Activated CD4-positive, CD25-positive, alpha-beta regulatory T cell treated with anti-CD3 and anti-CD28 coated beads, Interleukin-2, amount 50 U/mL, for 72 hours (primary cell): ENCODE data around the gene ACAD10.
"Not testable (repeated sequence)": the region's sequence is repeated elsewhere in the genome, so short reads cannot be mapped to it uniquely, and the experiment has no call there.

Experiments used
- DNase-seq: peaks from one replicate; pipeline ENCODE4 v3.0.0; 2021

ACAD10 gene

DNA sequence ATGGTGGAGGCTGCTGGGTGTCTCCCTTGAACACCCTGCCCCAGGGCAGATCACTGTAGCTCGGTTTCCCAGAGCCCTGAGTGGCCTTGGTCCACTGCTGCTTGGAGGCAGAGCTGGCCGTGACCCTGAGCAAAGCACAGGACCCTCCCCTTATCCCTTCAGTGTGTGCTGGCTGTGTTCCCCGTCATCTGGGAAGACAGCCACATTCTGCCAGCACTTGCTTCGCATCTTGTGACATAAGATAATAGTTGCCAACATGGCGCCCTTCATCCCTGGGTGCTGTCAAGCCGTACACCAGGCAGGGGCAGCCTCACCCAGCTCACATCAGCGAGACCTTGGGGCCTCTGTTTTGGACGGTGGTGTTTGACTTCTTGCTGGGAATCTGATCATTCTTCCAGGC is 68.8 kb downstream of the ACAD10 start:
- DNase-seq: no peak

DNA sequence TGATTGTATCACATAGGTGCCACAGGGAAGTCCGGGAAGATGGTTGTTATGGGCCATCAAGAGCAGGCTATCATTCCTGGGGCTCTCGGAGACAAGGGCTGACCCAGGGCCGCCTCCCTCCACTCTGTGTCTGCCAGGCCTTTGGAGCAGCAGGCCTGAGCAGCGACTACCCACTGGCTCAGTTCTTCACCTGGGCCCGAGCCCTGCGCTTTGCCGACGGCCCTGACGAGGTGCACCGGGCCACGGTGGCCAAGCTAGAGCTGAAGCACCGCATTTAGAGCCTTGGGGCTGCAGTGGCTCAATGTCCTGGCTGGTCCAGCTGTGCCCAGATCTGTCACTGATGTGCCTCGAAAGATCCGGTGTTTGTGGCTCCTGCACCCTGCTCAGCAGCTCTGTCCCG is 70.3 kb downstream of the ACAD10 start:
- no peak for DNase-seq

DNA sequence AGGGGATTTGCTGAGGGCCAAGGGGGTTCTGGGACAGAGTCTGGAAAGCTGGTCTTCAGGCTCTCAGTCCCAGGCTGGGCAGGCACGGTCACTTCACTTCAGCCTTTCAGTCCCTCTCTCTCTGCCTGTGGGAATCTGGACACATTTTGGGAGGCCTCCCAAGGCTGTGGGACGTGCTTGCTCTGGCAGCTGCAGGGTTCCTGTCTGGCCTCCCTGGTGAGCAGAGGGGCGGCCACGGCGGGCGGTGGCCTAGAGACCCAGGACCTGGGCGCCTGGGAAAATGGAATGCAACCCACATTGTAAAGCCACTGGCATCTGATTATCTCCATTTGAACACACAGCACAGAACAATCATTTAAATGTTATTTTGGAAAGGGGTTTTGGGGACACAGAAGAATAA is 70.8 kb downstream of the ACAD10 start:
- no peak for DNase-seq

DNA sequence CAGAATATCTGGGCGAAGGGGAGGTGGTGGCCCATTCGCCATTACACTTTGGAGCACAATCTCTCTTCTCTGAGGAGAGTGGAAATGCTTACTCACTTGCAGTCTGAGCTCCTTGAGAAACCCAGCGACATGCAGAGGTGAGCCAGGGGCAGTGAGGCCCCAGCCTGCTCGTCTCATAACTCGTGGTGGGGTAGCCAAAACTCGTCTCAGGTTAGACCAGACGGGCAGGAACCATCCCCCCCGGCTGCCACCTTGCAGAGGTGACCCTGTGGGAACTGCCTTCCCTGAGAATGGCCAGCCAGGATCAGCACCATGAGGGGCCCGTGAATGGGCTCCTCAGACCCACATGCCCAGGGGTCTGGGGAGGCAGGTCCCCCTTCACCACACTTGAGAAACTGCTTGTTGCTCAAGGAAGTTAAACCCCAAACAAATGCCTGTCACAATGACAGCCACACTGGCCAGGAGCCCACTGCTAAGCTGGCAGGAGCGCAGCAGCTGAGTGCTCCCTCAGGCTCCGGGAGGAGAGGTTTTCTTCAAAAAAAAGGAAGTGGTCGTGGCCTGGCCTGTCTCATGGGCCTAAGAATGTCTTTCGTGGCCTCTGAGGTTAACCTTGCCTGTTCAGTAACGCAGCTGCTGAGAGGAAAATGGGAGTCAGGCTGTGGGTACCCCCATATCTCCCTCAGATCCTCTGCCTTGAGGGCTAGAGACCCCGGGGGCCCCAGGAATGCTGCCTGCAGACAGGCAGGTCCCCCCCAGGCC is 71.7 kb downstream of the ACAD10 start:
- DNase-seq: no peak

DNA sequence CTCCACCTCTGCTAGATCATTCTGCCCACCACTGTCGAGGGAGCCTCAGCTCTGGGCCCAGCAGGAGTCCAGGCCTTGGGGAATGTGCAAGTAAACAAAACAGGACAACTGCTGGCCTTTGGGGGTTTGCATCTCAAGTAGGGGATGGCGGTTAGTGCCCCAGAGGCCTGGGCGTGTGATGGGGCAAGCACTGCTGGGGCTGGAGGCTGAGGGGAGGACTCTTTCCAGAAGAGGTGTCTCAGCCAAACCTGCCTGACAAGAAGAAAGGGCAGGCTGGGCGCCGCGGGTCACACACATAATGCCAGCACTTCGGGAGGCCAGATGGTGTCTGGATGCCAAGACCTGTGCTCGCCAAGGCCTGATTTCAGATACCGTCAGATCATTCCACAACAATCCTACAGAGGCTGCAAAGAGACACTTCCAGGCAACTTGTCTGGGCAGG is 72.3 kb downstream of the ACAD10 start:
- no peak for DNase-seq

DNA sequence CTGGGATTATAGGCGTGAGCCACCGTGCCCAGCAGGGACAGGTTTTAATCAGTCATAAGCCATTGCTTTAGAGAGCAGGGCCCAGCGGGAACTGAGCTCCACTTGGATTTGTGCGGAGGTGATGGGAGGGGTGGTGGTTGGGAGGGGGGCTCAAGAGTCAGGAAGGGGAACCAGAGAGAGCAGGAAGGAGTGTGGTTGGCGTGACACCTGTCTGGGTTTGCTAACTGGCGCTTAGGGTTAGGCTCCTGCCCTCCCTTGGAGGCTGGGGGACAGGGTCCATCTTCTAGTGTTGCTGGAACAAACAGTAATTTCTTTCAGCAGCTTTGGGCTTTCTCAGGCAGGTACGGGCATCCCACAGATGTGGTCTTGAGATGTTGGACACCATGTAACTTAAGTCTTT is 73.4 kb downstream of the ACAD10 start:
- no peak for DNase-seq

DNA sequence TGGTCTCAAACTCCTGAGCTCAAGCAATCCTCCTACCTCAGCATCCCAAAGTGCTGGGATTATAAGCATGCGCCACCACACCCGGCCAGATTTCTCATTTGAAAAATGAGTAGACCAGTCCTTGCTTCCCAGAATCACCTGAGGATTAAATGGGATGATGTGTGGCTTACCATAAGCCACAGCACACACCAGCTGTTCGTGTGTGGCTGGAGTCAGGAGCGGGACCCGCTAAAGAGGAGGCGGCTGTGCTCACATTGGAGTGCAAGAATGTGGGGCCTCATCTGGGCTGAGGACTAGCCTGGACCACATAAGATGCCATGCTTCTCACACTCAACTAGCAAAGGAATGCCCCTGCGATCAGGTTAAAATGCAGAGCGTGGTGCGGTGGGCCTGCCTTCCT is 74.1 kb downstream of the ACAD10 start:
- DNase-seq: no peak

DNA sequence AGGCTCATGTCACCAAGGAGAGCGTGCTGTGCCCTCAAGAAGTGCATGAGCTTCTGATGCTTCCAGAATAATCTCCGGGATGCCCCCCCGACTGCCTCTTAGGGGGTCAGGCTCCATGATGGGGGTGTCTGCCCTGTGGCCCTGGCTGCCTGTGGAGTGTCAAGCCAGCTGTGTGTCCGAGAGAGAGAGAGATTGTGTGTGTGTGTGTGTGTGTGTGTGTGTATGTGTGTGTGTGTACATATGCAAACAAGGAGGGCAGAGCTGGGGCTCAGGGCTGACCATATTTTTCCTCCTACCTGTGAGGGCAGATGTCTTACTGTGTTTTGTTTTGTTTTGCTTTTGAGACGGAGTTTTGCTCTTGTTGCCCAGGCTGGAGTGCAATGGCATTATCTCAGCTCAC is 75.2 kb downstream of the ACAD10 start:
- DNase-seq: no peak

DNA sequence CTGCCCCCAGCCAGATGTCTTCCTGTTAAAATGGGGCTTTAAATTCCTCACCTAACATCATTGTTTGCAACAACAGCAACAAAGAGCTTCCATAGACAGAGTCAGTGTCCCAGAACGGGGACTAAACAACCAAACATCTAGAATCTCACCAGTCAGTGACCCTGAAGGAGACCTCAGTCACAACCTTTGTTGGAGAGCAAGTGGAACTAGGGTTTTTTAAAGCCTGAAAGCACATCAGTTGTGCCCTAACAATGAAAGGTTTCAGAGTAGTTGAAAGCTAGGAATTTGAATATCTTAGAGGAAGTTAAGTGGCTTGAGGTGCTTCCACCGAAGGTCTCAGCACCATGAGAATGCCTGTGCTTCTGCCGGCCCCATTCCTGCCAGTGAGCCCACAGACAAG is 75.9 kb downstream of the ACAD10 start:
- no peak for DNase-seq

DNA sequence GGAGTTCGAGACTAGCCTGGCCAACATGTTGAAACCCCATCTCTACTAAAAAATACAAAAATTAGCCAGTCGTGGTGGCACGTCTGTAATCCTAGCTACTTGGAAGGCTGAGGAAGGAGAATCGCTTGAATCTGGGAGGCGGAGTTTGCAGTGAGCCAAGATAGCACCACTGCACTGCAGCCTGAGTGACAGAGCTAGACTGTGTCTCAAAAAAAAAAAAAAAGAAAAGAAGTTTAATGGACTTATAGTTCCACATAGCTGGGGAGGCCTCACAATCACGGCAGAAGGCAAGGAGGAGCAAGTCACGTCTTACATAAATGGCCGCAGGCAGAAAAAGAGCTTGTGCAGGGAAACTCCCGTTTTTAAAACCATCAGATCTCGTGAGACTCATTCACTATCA is 77.7 kb downstream of the ACAD10 start:
- not testable (repeated sequence) for DNase-seq

DNA sequence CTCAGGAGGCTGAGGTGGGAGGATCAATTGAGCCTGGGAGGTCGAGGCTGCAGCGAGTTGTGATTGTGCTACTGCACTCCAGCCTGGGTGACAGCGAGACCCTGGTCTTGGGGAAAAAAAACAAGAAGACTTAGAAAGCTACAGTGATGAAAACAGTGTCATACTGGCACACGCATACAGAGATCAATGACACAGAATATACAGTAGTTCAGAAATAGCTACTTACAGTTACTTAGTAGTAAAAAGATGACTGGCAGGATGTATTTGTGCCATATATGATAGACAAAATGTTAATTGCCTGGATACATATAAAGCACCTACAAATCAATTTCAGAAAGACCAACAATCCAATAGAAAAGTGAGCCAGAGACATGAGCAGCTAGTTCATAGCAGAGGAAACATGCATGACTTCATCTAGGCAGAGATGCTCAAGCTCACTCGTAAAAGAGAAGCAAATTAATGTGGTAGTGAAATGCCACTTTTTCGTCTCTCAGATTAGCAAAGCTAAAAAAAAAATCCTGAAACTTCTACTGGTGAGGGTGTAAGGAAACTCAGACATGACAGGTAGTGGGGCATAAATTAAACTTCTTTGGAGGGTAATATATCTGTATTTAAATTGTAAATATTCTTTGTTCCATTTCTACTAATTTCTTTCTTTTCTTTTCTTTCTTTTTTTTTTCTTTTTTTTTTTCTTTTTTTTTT is 78.4 kb downstream of the ACAD10 start:
- no peak for DNase-seq

DNA sequence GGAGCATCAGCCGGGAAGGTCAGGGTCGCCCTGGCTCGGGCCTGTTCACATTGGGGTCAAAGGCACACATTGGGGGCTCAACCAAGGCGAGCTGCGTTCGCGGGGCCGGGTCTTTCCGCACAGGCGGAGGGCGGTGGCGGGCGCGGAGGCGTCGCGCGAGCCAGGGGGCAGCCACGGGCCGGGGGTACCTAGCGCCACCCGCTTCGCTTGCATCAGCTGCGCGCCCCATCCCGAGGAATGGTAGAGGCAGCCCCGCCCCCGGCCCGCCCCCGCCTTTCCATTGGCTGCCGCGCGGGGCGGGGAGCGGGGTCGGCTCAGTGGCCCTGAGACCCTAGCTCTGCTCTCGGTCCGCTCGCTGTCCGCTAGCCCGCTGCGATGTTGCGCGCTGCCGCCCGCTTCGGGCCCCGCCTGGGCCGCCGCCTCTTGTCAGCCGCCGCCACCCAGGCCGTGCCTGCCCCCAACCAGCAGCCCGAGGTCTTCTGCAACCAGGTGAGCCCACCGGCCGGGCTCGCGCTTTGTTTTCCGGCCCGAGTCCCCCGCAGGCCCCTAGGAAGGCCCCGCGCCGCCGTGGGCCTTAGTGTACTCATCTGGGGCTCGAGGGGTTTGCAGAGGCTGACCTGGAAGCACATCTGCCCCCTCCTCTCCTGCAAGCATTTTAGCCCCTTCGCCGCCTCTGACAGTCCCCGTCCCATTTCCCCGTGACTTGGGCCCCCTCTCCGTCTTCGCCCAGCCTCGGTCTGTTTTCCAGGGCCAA is 80.9 kb downstream of the ACAD10 start, which contains the start of gene ALDH2:
Gene ALDH2 (plus strand): TSS at position 326 of the 754 bp plus-strand sequence. CDS start 50 bp downstream, at position 376.
- no peak for DNase-seq

DNA sequence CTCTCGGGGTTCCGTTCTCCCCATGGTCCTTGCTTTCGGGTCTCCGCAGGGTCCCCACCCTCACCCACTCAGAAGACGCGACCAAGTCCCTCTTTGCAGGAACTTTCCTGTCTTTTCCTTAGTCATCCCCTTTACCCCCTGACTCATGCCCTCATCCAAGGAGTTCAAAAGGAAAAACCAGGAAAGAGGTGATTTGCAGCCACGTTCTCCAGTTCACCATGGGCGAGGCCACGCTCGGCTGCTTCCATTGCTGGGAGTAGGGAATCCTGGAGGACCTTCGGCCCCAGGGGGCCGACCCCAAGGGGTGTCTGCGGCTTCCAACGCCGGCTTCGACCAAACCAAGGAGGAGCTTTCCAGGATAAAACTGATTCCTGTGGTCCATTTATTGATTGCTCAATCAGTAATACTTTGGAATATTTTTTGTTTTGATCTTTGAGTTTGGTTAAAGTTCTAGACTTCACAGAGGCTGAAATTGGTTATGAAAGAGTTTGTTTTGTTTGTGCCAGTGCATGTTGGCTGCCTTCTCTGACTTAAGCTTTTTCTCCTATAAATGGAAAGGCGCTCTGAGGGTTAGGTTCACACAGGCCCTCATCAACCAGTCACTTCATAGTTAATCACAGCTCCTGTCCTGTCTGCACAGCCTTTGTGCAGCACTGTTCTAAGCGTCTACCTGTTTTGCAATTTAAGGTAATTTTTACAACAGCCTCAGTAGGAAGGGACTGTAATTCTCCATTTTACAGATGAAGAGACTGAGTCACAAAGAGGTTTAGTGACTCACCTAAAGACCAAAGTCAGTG is 81.7 kb downstream of the ACAD10 start:
- no peak for DNase-seq

DNA sequence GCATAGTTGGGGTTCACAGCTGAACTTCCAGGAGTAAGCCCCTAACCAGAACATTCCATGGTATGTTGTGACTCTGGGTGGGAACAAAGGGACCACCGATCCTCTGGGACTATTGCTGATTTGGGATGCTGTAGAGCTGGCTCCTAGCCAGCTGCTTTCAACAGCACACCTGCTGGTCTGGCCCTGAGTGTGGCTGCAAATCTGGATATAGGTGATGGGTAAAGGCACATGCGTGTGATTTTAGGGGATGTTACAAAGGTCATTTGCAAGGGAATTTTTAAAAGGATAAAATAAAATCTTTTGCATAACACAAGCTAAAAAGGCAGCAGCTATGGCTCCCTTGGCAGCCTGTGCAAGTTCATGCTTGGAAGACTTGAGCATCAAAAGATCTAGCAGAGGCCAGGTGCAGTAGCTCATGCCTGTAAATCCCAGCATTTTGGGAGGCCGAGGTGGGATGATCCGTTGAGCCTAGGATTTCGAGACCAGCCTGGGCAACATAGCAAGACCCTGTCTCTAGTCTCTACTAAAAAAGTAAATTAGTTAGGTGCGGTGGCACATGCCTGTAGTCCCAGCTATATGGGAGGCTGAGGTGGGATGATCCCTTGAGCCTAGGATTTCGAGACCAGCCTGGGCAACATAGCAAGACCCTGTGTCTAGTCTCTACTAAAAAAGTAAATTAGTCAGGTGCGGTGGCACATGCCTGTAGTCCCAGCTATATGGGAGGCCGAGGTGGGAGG is 82.5 kb downstream of the ACAD10 start:
- DNase-seq: no peak

DNA sequence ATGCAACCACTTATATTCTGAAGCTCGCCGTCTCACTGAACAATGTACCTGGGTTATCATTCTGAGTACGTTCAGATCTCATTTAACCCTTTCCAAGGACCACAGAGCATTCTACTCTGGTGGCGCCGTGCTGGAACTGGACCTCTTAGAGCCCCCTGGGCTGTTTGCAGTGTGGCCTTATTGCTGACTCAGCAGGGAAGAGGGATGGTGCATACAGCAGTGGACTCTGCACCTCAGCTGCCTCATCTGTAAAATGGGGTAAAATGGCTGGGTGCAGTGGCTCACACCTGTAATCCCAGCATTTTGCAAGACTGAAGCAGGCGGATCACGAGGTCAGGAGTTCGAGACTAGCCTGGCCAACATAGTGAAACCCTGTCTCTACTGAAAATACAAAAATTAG is 83.7 kb downstream of the ACAD10 start:
- no peak for DNase-seq

DNA sequence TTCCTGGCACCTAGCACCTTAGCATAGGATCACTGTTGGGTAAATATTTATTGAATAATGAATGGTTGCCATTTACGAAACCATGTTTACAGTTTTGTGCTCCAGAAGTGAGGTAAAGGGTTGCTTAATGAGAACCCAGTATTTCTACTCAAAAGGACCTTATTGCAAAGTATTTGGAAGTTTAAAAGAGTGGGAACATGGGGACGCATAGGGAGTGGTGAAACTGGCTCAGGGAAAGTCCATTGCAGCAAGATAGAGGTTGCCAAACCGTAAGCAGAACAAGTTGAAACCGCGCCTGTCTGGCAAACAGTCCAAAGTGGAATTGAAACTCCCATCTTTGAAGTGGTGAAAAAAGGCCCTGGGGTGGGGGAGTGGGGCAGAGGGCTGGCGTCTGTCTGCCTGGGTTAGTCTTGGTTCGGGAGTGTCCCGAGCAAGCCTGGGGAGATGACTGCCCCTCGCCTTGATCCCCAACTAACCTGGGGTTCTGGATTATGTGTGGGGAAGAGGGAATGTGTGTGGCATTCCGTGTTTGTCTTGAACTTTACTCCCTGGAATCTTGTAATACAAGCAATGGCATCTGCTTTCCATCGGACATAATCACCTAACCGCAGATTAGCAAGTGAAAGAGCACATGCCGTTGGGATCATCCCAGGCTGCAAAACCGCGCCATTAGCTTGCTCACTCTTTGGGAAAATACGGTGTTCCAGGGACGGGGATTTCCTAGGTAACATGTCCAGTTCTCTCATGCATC is 88.1 kb downstream of the ACAD10 start:
- DNase-seq: no peak

DNA sequence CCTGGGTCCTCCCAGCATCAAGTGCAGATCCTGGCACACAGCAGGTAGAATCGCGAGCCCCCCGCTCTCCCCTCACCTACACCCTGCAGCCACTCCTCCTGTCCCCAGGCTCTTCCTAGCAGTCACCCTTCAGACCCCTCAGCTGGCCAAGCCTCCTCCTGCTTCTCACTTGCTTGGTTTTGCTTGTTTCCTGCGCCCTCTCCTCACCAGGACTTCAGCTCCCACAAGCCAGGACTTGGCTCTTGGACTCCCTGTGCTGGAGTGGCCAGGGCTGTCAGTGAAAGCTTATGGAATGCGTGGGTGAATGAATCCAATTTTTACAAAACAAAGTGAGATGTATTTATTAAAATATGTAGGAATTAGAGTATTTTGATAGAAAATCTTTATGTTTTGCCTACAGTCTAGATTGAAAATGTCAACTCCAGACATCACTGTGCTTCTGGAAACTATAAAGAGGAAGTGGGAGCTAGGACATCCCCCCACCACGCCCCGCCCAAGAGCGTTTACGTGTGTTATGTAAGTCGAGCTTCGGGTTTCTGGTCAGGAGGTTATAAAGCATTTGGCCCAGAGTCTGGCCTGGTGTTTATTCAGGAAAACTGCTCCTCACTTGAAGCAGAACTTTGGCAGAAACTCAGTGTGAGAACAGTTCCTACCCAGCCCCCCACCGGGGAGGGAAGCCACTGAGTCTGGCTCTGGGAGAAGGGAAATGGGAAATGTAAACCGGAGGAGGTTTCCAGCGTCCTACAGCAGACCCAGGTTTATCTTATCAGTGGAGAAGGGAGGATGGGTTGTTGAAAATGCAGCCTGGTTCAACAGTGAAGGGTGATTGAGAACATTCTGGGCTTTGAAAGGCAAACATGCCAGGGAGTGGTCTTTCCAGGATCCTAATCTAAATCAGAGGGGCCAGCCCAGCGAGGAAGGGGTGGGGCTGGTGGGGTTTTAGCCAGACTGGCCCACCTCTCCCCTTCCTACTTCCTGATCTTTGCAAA is 89.6 kb downstream of the ACAD10 start:
- DNase-seq: no peak

DNA sequence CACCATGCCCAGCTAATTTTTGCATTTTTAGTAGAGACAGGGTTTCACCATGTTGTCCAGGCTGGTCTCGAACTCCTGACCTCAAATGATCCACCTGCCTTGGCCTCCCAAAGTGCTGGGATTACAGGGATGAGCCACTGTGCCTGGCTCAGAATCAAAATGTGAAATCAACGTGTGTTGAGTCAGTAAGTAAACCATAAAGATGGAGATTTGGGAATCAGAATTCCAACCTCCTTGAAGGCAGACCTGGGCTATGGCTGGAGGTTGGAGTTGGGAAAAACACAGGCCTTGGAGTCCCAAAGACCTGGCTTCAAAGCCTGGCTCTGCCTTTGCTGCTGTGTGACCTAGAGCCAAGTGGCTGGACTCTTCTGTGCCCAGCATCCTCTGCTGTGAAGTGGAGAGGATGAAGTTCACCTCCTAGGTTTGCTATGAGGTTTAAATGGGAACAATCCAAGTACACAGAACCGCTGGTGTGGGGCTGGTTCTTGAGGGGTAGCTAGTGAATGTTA is 91.0 kb downstream of the ACAD10 start:
- DNase-seq: no peak

DNA sequence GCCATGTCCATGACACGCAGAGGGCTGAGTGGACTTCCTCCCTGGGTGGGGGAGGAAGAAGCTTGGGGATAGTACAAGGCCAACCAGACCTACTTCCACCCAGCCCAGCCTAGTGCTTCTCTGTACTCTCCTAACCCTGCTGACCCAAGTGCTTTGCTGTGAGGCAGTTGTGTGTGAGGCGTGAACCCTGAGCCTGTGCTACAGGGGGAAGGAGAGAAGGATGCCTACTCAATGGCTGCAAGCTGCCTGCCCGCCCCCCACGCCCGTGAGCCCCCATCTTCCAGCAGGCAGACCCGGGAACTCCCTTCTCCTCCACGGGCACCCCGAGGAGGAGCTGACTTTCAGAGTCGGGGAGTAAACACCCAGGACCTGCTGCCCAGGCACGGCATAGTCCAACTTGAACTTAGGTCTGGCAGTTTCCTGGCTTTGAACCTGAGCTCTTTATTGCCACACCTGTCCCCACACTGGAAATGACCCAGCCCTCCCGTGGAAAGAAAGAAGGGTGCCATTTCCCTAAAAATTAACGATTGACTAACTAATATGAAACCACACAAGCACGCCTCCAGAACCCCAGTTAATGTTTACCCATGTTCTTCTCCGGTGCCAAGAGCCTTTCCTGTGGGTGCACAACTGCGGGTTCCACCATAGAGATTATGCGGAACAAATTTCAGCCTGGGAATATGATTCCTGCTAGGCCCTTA is 91.6 kb downstream of the ACAD10 start:
- DNase-seq: no peak
